Lung microvascular endothelial cell (primary cell): ENCODE results near the gene TBCB. TPM values are rescaled to one million over a fixed set of nuclear protein-coding genes. Genes with fewer than 3 reads are reported as not detected.
"Not testable (repeated sequence)": the region's sequence is repeated elsewhere in the genome, so short reads cannot be mapped to it uniquely, and the experiment has no call there.

ENCODE experiments used
- DNase-seq, 2 donors: peaks; one replicate each; pipeline versions ENCODE4 v3.0.0 to v3.0.0-alpha.2; 2010; ENCODE audit warnings: low read depth in 2 of 2
- total RNA-seq: library from RNA; depleted of rRNA; stranded (reverse); fragments of >200 nt; gene quantifications from 2 replicates; pipeline ENCODE4 v1.2.1, GENCODE V29; 2014

The TBCB gene
- total RNA-seq, result 140 and 181 TPM in 2 replicates

GRCh38 chr19:36115453-36116343, at the start of gene TBCB:
Gene TBCB, plus strand, starts transcription at chr19:36115468. Its CDS starts 93 bp downstream, at chr19:36115561.
- peak; percentile 20 to 32 for DNase-seq

DNA sequence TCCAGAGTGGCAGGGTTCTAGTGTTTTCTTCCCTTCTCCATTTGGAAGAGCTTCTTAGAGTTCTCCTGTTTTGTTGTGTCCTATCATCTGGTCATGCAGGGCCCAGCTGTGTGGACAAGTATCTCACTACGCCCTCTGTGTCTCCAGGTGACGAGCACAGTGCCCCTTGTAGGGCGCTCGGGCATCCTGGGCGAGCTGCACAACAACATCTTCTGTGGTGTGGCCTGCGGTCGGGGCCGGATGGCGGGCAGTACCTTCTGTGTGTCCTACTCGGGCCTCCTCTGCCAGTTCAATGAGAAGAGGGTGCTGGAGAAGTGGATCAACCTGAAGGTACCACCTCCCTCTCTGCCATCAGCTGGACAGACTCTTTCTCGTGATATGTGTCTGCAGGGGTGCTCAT, 47.6 kb upstream of the TBCB start:
- DNase-seq, result no peak

GRCh38 chr19:36068810-36069499, 46.3 kb upstream of the TBCB start:
- not testable (repeated sequence) for DNase-seq

DNA sequence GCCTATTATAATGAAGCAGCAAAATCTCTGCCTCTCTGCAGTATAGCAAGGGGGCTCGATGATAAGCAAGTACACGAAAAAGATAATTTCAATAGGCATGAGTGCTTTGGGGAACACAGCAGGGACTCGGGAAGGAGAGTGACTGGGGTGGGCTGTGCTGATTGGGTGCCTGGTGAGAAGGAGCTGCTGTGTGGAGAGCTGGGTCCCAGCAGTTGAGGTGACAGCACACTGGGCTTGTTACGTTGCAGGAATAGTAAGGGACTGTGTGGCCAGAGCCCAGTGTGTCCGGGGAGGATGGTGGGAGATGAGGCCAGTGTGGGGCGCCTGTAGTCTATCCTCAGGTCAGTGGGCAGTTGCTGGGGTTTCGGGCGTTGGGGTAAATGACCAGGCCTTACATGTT, 43.2 kb upstream of the TBCB start:
- no peak for DNase-seq

- DNase-seq, result no peak
Observed at GRCh38 chr19:36073121-36073876, 42.0 kb upstream of the TBCB start.

- no peak for DNase-seq
Observed at GRCh38 chr19:36079389-36079945, 35.8 kb upstream of the TBCB start.

DNA sequence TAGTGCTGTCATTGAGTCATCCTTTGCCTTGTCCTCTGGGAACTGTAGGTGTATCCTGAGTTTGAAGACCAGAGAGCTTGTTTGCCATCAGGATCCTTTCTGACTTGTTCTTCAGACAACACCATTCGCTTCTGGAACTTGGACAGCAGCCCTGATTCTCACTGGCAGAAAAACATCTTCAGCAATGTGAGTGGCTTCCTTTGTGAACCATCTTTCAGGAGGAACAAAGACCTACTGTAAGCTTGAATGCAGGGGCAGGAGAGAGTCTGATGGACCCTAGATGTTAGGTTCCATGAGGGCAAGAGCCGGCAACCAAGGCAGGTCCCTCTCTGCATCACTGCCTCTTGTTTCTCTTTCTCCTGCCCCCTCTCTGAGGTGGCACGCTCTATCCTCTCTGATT, 33.9 kb upstream of the TBCB start:
- no peak for DNase-seq

- DNase-seq, result no peak
Observed at GRCh38 chr19:36081894-36082293, 33.4 kb upstream of the TBCB start.

GRCh38 chr19:36082916-36083315, 32.4 kb upstream of the TBCB start:
- no peak for DNase-seq

- no peak for DNase-seq
Observed at GRCh38 chr19:36084231-36085009, 30.8 kb upstream of the TBCB start.

GRCh38 chr19:36086326-36086725, 28.9 kb upstream of the TBCB start:
- DNase-seq, result no peak

- DNase-seq, result no peak
Observed at GRCh38 chr19:36089847-36090246, 25.4 kb upstream of the TBCB start.

- DNase-seq, result no peak
Observed at GRCh38 chr19:36090910-36091695, 24.2 kb upstream of the TBCB start.

GRCh38 chr19:36092566-36092965, 22.7 kb upstream of the TBCB start:
- DNase-seq, result no peak

DNA sequence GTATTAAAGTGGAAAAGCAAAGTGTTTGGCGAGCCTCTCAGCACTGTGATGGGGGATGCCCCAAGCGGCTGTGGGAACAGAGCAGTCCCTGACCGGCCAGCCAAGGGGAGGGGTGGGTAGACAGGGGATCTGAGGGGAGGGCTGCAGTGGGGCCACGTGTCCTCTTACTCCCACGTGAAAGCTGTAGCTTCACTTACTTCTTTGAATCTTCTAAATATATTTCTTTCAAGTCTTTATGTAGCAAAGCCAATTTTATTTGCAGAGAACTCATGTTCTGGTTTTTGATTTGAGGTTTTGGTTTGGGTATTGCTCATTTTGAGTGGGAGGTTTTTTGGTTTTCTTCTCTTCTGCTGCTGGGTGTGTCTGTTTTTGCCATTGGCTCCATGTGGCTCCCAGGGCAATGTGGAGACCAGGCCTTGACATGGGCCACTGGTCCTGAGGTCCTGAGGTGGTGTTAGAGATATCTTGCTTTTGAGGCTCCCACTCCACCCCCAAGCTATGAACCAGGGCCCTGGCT, 22.1 kb upstream of the TBCB start:
- no peak for DNase-seq

DNA sequence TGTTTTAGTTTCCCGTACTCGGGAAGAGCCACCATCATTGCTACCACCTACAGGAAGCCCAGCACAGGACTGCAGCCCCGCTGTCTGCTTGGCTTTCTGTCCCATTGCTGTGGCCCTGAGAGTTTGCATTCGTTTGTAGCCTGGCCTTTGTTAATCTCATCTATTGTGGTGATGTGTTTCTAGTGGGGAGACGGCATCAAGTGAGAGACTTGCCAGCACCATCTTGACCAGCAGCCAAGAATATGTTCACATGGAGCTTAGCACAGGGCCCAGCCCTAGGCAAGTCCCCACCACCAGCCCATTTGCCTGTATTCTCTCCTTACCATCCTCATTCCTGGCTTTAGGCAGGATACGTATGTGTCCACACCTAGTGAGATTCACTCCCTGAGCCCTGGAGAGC, 21.6 kb upstream of the TBCB start:
- no peak for DNase-seq

- peak in 1 of 2 donors; percentile 55 for DNase-seq
Observed at GRCh38 chr19:36097036-36097435, 18.2 kb upstream of the TBCB start.

GRCh38 chr19:36099166-36099785, 16.0 kb upstream of the TBCB start:
- no peak for DNase-seq

DNA sequence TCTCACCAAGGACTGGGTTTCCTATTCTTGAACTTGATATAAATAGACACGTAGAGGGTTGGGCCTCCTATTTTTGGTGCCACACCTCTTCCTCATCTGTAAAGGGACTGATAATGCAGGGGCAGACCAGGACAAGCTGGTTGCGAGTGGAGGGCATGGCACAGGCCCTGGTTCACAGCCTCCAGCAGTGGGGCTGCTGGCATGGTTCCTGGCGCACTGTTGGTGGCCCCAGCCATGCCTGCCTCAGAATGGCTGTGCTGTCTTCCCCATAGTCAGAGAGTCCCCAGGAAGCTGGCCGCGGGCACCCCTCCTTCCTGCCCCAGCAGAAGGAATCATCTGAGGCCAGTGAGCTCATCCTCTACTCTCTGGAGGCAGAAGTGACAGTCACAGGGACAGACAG, 14.8 kb upstream of the TBCB start:
- DNase-seq, result no peak
